RWPE2 (cell line): Measurements from ENCODE around the gene YPEL1.

Source experiments
- ATAC-seq: fragments of 200-7000 bp; cut with Tn5 transposase; 3 replicates; pipeline ENCODE4 v1.9.1; 2021; ENCODE audit warnings: low read depth
- DNase-seq: peaks from one replicate; pipeline ENCODE4 v3.0.0-alpha.2; 2020; ENCODE audit warnings: low spot score
- H3K27ac ChIP-seq: fragments of 450-650 bp; 2 replicates; pipeline ENCODE4 v1.5.1; 2017; ENCODE audit warnings: mild to moderate bottlenecking; ENCODE audit not compliant: poor library complexity, severe bottlenecking
- H3K27me3 ChIP-seq: fragments of 250-450 bp; sonication (Bioruptor Pico); 2 replicates; pipeline ENCODE4 v1.5.1; 2021; ENCODE audit warnings: mild to moderate bottlenecking, moderate library complexity; ENCODE audit not compliant: insufficient read depth, poor library complexity, severe bottlenecking
- H3K36me3 ChIP-seq: fragments of 250-450 bp; sonication (Bioruptor Pico); 2 replicates; pipeline ENCODE4 v1.5.1; 2020; ENCODE audit warnings: low read depth, mild to moderate bottlenecking, moderate library complexity
- H3K4me1 ChIP-seq: fragments of 250-450 bp; sonication (Bioruptor Pico); 2 replicates; pipeline ENCODE4 v1.5.1; 2021; ENCODE audit warnings: mild to moderate bottlenecking, moderate library complexity; ENCODE audit not compliant: insufficient read depth, poor library complexity, severe bottlenecking
- H3K4me3 ChIP-seq: fragments of 250-450 bp; sonication (Bioruptor Pico); 2 replicates; pipeline ENCODE4 v1.5.1; 2021; ENCODE audit warnings: mild to moderate bottlenecking, moderate library complexity; ENCODE audit not compliant: severe bottlenecking
- H3K9me3 ChIP-seq: fragments of 250-450 bp; sonication (Bioruptor Pico); 2 replicates; pipeline ENCODE4 v1.5.1; 2021; ENCODE audit warnings: mild to moderate bottlenecking, moderate library complexity; ENCODE audit not compliant: severe bottlenecking
- CTCF ChIP-seq: fragments of 450-650 bp; IDR thresholded peaks from one replicate; pipeline ENCODE4 v1.5.1; 2017; ENCODE audit warnings: mild to moderate bottlenecking, moderate library complexity; ENCODE audit not compliant: poor library complexity, severe bottlenecking

The YPEL1 gene

DNA sequence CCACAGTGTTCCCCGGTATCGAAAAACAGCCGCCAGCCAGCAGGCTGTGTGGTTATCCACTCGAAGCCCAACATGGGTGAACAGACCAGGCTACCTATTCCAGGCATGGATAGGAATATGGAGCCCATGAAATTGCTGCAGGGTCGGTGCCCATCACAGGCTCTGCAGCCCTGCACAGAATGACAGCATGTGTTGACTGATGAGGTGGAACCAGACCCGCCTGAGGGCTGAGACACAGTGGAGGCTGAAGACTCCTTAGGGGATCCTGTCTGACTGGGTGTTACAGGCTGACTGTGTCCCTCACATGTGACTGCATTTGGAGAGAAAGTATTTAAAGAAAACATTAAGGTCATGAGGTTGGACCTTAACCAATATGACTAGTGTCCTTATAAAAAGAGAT is 6.2 kb upstream of the YPEL1 start:
- Histone ChIP-seq H3K4me3 (no peak overlapping the region), H3K27me3 (no peaks in the 10 kb centered on the region), H3K9me3 (peaks cover 2% of the 10 kb centered on the region), H3K36me3 (no peaks in the 10 kb centered on the region), H3K27ac (no peak overlapping the region), H3K4me1 (no peaks in the 10 kb centered on the region)
- DNase-seq (no peak), ATAC-seq (no peak)
- no peak for TF ChIP-seq CTCF

DNA sequence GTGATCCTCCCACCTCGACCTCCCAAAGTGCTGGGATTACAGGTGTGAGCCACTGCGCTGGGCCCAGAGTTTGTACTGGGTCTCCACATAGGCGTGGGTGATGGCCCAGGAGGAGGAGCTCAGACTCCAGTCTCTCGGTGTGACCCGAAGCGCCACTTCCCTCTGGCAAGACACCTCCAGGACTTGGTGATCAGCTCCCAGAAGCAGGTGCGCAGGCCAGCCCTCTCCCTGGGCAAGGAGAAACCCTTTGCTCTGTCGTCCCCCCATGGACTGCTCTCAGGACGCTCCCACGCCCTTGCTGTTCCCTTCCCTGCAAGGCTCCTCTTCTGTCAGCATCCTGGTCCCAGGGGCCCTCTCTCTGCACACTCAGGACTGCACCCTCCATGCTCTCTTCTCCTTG is 5.5 kb upstream of the YPEL1 start:
- ATAC-seq (no peak), DNase-seq (no peak)
- no peaks in the 10 kb centered on the region for H3K27me3 ChIP-seq
- no peak for TF ChIP-seq CTCF
- H3K9me3 ChIP-seq: peaks cover 2% of the 10 kb centered on the region
- no peak overlapping the region for H3K4me3 ChIP-seq
- H3K27ac ChIP-seq: no peak overlapping the region
- H3K4me1 ChIP-seq: no peaks in the 10 kb centered on the region
- H3K36me3 ChIP-seq: no peaks in the 10 kb centered on the region

DNA sequence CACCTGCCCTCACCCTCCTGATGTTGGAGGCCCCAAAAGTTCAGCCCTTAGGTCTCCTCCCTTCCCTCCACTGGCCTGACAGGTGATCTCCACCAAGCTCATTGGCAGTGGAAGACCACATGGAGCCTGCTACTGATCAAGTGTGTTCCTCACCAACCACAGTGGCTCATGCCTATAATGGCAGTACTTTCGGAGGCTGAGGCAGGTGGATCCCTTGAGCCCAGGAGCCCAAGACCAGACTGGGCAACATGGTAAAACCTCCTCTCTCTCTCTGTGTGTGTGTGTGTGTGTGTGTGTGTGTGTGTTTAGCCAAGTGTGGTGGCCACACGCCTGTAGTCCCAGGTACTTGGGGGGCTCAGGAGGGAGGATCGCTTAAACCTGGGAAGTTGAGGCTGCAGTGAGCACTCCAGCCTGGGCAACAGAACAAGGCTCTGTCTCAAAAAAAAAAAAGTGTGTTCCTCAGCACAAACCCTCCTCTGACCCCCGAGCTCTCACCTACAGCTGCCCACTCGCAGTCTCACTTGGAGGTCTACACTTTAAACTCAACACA is 4.3 kb upstream of the YPEL1 start:
- Histone ChIP-seq H3K4me1 (no peaks in the 10 kb centered on the region), H3K27me3 (no peaks in the 10 kb centered on the region), H3K4me3 (no peak overlapping the region)

GRCh38 chr22:21738966-21739365 is 3.4 kb upstream of the YPEL1 start:
- H3K27me3 ChIP-seq: no peaks in the 10 kb centered on the region
- H3K4me3 ChIP-seq: no peak overlapping the region
- peaks cover 5% of the 10 kb centered on the region for H3K4me1 ChIP-seq
- no peaks in the 10 kb centered on the region for H3K36me3 ChIP-seq
- DNase-seq (no peak), ATAC-seq (no peak)
- TF ChIP-seq CTCF: no peak
- H3K27ac ChIP-seq: no peak overlapping the region
- H3K9me3 ChIP-seq: peaks cover 2% of the 10 kb centered on the region

More for the DNA sequence above, 4.3 kb upstream of the YPEL1 start:
- peaks cover 2% of the 10 kb centered on the region for H3K9me3 ChIP-seq
- TF ChIP-seq CTCF: no peak
- DNase-seq (no peak), ATAC-seq (no peak)
- H3K27ac ChIP-seq: no peak overlapping the region
- H3K36me3 ChIP-seq: no peaks in the 10 kb centered on the region

GRCh38 chr22:21738081-21738480 is 2.5 kb upstream of the YPEL1 start:
- DNase-seq (no peak), ATAC-seq (no peak)
- TF ChIP-seq CTCF: no peak
- H3K36me3 ChIP-seq: no peaks in the 10 kb centered on the region
- no peaks in the 10 kb centered on the region for H3K27me3 ChIP-seq
- H3K4me3 ChIP-seq: no peak overlapping the region
- H3K27ac ChIP-seq: no peak overlapping the region
- H3K9me3 ChIP-seq: peaks cover 2% of the 10 kb centered on the region
- H3K4me1 ChIP-seq: peaks cover 5% of the 10 kb centered on the region
